WI38 (cell line): ENCODE results near the gene WNK2.

Experiments used
- H3K4me3 ChIP-seq: 2 replicates; pipeline ENCODE4 v1.5.1; 2011; ENCODE audit warnings: low read depth, mild to moderate bottlenecking, control low read depth, low read length
- CTCF ChIP-seq: IDR thresholded peaks from 2 replicates; pipeline ENCODE4 v1.5.1; 2012; ENCODE audit warnings: low read depth, mild to moderate bottlenecking, control low read depth, low read length

Gene WNK2

GRCh38 chr9:93172666-93173364, 11.1 kb upstream of the WNK2 start:
- no peak for TF ChIP-seq CTCF
- H3K4me3 ChIP-seq = no peak overlapping the region

- H3K4me3 ChIP-seq = no peak overlapping the region
- no peak for TF ChIP-seq CTCF
Measured at GRCh38 chr9:93173365-93174051, 10.4 kb upstream of the WNK2 start.

DNA sequence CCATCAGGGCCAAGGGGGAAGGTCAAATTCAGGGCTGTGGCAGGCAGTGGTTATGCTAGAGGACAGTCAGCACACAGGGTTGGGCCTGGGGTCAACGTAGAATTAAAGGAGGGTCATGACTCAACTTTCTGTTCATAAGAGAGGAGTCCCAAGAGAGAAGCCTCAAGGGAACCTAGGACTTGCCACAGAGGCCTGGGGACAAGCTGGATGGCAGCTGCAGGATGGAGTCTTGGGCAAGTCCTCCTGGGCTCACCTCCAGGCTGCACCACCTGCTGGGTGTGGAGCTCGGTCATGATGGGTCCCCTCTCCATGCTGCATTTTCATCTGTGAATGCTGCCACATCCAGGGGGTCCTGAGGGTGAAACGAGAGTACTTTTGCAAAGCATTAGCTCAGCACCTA, 9.0 kb upstream of the WNK2 start:
- TF ChIP-seq CTCF = no peak
- no peak overlapping the region for H3K4me3 ChIP-seq

GRCh38 chr9:93177676-93178075, 6.3 kb upstream of the WNK2 start:
- TF ChIP-seq CTCF = no peak
- no peak overlapping the region for H3K4me3 ChIP-seq

GRCh38 chr9:93178851-93179786, 4.8 kb upstream of the WNK2 start:
- no peak overlapping the region for H3K4me3 ChIP-seq

DNA sequence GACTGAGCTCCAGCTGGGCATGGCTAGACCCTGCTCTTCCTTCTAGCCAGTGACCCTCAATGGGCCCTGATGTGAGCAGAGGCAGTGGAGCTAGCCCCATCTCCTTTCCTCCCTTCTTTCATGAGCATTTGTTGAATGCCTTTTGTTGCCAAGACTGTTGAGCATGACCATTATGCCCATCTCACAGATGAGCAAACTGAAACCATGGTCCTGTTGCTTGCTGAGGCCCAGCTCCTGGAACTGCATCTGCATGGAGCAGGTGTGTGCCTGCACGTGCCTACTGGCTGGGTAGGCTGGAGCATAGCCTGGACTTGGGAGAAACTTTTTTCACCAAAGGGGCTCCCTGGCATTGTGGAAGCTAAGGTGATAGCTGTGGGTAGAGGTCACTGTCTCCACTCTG, 3.0 kb upstream of the WNK2 start:
- H3K4me3 ChIP-seq = no peak overlapping the region
- TF ChIP-seq CTCF = no peak

More at GRCh38 chr9:93178851-93179786, 4.8 kb upstream of the WNK2 start:
- no peak for TF ChIP-seq CTCF
